ENCODE results near the gene GRHL3.

DNA sequence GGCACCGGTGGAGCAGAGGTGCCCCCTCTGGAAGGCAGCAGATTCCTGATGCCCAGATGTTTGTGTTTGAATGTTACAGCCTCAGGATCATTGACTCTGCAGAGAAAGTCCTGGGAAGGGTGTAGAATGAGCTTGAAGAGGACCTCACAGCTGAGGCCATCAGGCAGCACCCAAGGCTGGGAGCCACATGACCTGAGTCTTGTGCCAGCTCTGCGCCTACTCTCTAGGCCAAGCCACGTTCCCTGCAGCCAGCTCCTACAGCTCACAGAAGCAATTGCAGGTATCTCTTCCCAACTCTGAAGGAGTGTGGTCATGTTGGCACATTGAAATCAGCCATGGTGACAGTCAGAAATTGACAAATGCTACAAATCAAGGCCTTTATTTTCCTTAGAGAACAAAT, 36.3 kb downstream of the GRHL3 start:
- no peak for TF ChIP-seq POLR2A (IDR thresholded peaks at IDR 0.05; ENCODE audit: low read depth, low read length)
- no peak for TF ChIP-seq POLR2AphosphoS5 (IDR thresholded peaks at IDR 0.05; ENCODE audit: low read depth, low read length)

Data from GM12892 (cell line).